H1 (cell line): ENCODE results near the gene NUTM1. TPM values are rescaled to one million over a fixed set of nuclear protein-coding genes. Genes with fewer than 3 reads are reported as not detected.
A peak's percentile ranks its signal among the peaks of the same experiment; 100 is the strongest.

Experiments used
- CTCF ChIA-PET: fragments of 300-600 bp; sonication (Branson Sonifier 250); formaldehyde crosslinking; loops from one replicate; lab custom pipeline; 2021; ENCODE audit not compliant: partially characterized antibody; lab: Charles Lee
- POLR2A ChIA-PET: fragments of 300-600 bp; sonication (Branson Sonifier 250); formaldehyde crosslinking; loops from one replicate; lab custom pipeline; 2021; ENCODE audit warnings: inconsistent platforms; ENCODE audit not compliant: partially characterized antibody; lab: Charles Lee
- DNase-seq, 2 experiments: peaks; one replicate each; pipeline versions ENCODE4 v3.0.0 to v3.0.0-alpha.2; 2010 to 2022; ENCODE audit warnings: low spot score in 2 of 2, low read depth in 1 of 2, mixed read lengths in 1 of 2
- FAIRE-seq: peaks from 2 replicates; lab custom pipeline; 2011; peaks lifted over from hg19 to GRCh38; lab: Jason Lieb, UNC
- H2AFZ ChIP-seq: 2 replicates; pipeline ENCODE4 v1.8.1; 2012; ENCODE audit warnings: low read length, inconsistent platforms
- H2AK5ac ChIP-seq: 2 replicates; pipeline ENCODE4 v1.6.1; 2013; ENCODE audit warnings: low read depth, low read length
- H2BK120ac ChIP-seq: replicated peaks from 2 replicates; pipeline ENCODE3; 2013; ENCODE audit warnings: low read depth, low read length, inconsistent platforms
- H2BK12ac ChIP-seq: 2 replicates; pipeline ENCODE4 v1.6.1; 2013; ENCODE audit warnings: low read depth, low read length
- H2BK15ac ChIP-seq: 2 replicates; pipeline ENCODE4 v1.6.1; 2013; ENCODE audit warnings: low read length
- H2BK20ac ChIP-seq: 2 replicates; pipeline ENCODE4 v1.6.1; 2013; ENCODE audit warnings: low read length
- H2BK5ac ChIP-seq: 2 replicates; pipeline ENCODE4 v1.6.1; 2013; ENCODE audit warnings: low read depth, low read length
- H3K14ac ChIP-seq: 2 replicates; pipeline ENCODE4 v1.6.1; 2013; ENCODE audit warnings: inconsistent platforms; ENCODE audit not compliant: insufficient read length
- H3K18ac ChIP-seq: 2 replicates; pipeline ENCODE4 v1.6.1; 2013; ENCODE audit warnings: low read length; ENCODE audit errors: extremely low read depth
- H3K23ac ChIP-seq: 2 replicates; pipeline ENCODE4 v1.6.1; 2013; ENCODE audit warnings: inconsistent platforms; ENCODE audit not compliant: insufficient read length
- H3K23me2 ChIP-seq: 2 replicates; pipeline ENCODE4 v1.6.1; 2013; ENCODE audit warnings: low read depth, low read length
- H3K27ac ChIP-seq: 2 replicates; pipeline ENCODE4 v1.6.1; 2011; ENCODE audit warnings: low read depth, low read length, inconsistent platforms
- H3K27me3 ChIP-seq, 4 experiments: replicated peaks in 1 of 4; 1 replicate in 1 of 4; 2 replicates in 3 of 4; pipeline versions ENCODE4 v1.6.1 to v1.8.1; 2011 to 2013; ENCODE audit warnings: low read length in 3 of 4, mild to moderate bottlenecking in 3 of 4, inconsistent platforms in 2 of 4, mixed read lengths in 2 of 4, moderate library complexity in 1 of 4; ENCODE audit not compliant: control insufficient read depth in 3 of 4, insufficient read depth in 3 of 4; ENCODE audit errors: extremely low read depth in 1 of 4
- H3K36me3 ChIP-seq, 4 experiments: 2 replicates each; pipeline versions ENCODE4 v1.6.1 to v1.8.1; 2011 to 2013; ENCODE audit warnings: mild to moderate bottlenecking in 4 of 4, low read length in 3 of 4, moderate library complexity in 2 of 4, control low read depth in 1 of 4, inconsistent platforms in 1 of 4; ENCODE audit not compliant: insufficient read depth in 4 of 4, control insufficient read depth in 2 of 4
- H3K4ac ChIP-seq: replicated peaks from 2 replicates; pipeline ENCODE3; 2013; ENCODE audit warnings: low read length, low read depth, mixed read lengths, inconsistent platforms; ENCODE audit not compliant: insufficient read length
- H3K4me1 ChIP-seq, 4 experiments: replicated peaks in 1 of 4; 1 replicate in 1 of 4; 2 replicates in 3 of 4; pipeline versions ENCODE4 v1.6.1 to v1.8.1; 2011 to 2013; ENCODE audit warnings: low read length in 3 of 4, inconsistent platforms in 2 of 4, mixed read lengths in 1 of 4; ENCODE audit not compliant: insufficient read depth in 4 of 4, control insufficient read depth in 3 of 4
- H3K4me2 ChIP-seq, 2 experiments: 2 replicates each; pipeline versions ENCODE4 v1.6.1 to v1.8.1; 2011 to 2013; ENCODE audit warnings: low read depth in 2 of 2, low read length in 2 of 2, control low read depth in 1 of 2, inconsistent platforms in 1 of 2, mild to moderate bottlenecking in 1 of 2; ENCODE audit not compliant: insufficient read depth in 1 of 2
- H3K4me3 ChIP-seq, 4 experiments: fragments of 200-600, 300-600 bp in 1 of 4; sonication (generic), shearing (Covaris generic), sonication (Bioruptor Twin) in 1 of 4; 2 replicates each; pipeline versions ENCODE4 v1.5.1 to v1.8.1; 2011 to 2016; ENCODE audit warnings: low read length in 4 of 4, low read depth in 3 of 4, control low read depth in 2 of 4, inconsistent platforms in 2 of 4, mild to moderate bottlenecking in 2 of 4, mixed read lengths in 1 of 4, moderate library complexity in 1 of 4; ENCODE audit not compliant: insufficient read depth in 2 of 4; ENCODE audit errors: extremely low read depth in 1 of 4
- H3K56ac ChIP-seq: replicated peaks from 2 replicates; pipeline ENCODE3; 2013; ENCODE audit warnings: low read depth, mild to moderate bottlenecking, mixed read lengths, low read length, inconsistent platforms; ENCODE audit not compliant: insufficient read length
- H3K79me1 ChIP-seq: 2 replicates; pipeline ENCODE4 v1.6.1; 2013; ENCODE audit warnings: low read depth, low read length, control low read depth
- H3K79me2 ChIP-seq, 2 experiments: 2 replicates each; pipeline versions ENCODE4 v1.6.1 to v1.8.1; 2012 to 2013; ENCODE audit warnings: low read length in 2 of 2, mild to moderate bottlenecking in 2 of 2, inconsistent platforms in 1 of 2; ENCODE audit not compliant: insufficient read depth in 2 of 2, control insufficient read depth in 1 of 2
- H3K9ac ChIP-seq, 4 experiments: replicated peaks in 1 of 4; 1 replicate in 1 of 4; 2 replicates in 3 of 4; pipeline versions ENCODE4 v1.6.1 to v1.8.1; 2011 to 2013; ENCODE audit warnings: low read depth in 3 of 4, low read length in 3 of 4, control low read depth in 2 of 4, mild to moderate bottlenecking in 2 of 4, moderate library complexity in 2 of 4, inconsistent platforms in 1 of 4; ENCODE audit errors: extremely low read depth in 1 of 4
- H3K9me3 ChIP-seq, 2 experiments: 2 replicates each; pipeline versions ENCODE4 v1.6.1 to v1.8.1; 2012 to 2013; ENCODE audit warnings: mild to moderate bottlenecking in 2 of 2, moderate library complexity in 2 of 2, control low read depth in 1 of 2, inconsistent platforms in 1 of 2, low read depth in 1 of 2, low read length in 1 of 2, mixed read lengths in 1 of 2; ENCODE audit not compliant: insufficient read depth in 2 of 2
- H4K20me1 ChIP-seq, 2 experiments: replicated peaks in 1 of 2; 2 replicates each; pipeline versions ENCODE3 to v1.8.1; 2011 to 2013; ENCODE audit warnings: inconsistent platforms in 2 of 2, low read length in 2 of 2, mild to moderate bottlenecking in 1 of 2; ENCODE audit not compliant: insufficient read depth in 2 of 2, control insufficient read depth in 1 of 2
- H4K5ac ChIP-seq: 2 replicates; pipeline ENCODE4 v1.6.1; 2013; ENCODE audit warnings: low read length, low read depth, mixed read lengths, inconsistent platforms; ENCODE audit not compliant: insufficient read length
- H4K8ac ChIP-seq: 2 replicates; pipeline ENCODE4 v1.8.0; 2013; ENCODE audit warnings: mild to moderate bottlenecking, moderate library complexity, low read length, inconsistent platforms; ENCODE audit not compliant: insufficient read depth; ENCODE audit errors: extremely low read depth
- H4K91ac ChIP-seq: replicated peaks from 2 replicates; pipeline ENCODE3; 2013; ENCODE audit warnings: low read length, mixed read lengths, inconsistent platforms; ENCODE audit not compliant: insufficient read length
- MAFK ChIP-seq: IDR thresholded peaks from 2 replicates; pipeline ENCODE4 v1.6.1; 2012; ENCODE audit warnings: low read depth, mild to moderate bottlenecking, improper control_type of control experiment, low read length
- POU5F1 ChIP-seq: IDR thresholded peaks from 2 replicates; pipeline ENCODE4 v1.6.1; 2011; ENCODE audit warnings: low read depth, mild to moderate bottlenecking, low read length, moderate library complexity
- RAD21 ChIP-seq, 2 experiments: IDR thresholded peaks in 1 of 2; conservative IDR thresholded peaks in 1 of 2; 2 replicates each; pipeline ENCODE4 v1.6.1; 2011; ENCODE audit warnings: low read depth in 2 of 2, low read length in 2 of 2, improper control_type of control experiment in 1 of 2, inconsistent platforms in 1 of 2, mild to moderate bottlenecking in 1 of 2, moderate library complexity in 1 of 2
- SIN3A ChIP-seq, 2 experiments: IDR thresholded peaks in 1 of 2; conservative IDR thresholded peaks in 1 of 2; 2 replicates each; pipeline ENCODE4 v1.6.1; 2011 to 2012; ENCODE audit warnings: low read length in 2 of 2, improper control_type of control experiment in 1 of 2, low read depth in 1 of 2, mild to moderate bottlenecking in 1 of 2
- YY1 ChIP-seq: IDR thresholded peaks from 2 replicates; pipeline ENCODE4 v1.6.1; 2011; ENCODE audit warnings: low read depth, mild to moderate bottlenecking, low read length
- WGBS, 2 experiments: shearing (Covaris generic) in 1 of 2; methylation state at CpG; one replicate each; pipeline versions ENCODE4 v1.1.6 to v1.1.7; 2013 to 2015; ENCODE audit warnings: low lambda C conversion rate in 2 of 2, mixed read lengths in 2 of 2, inconsistent platforms in 1 of 2, low coverage in 1 of 2, missing lambda C conversion rate in 1 of 2; ENCODE audit not compliant: insufficient replicate concordance in 2 of 2, insufficient coverage in 1 of 2, insufficient read length in 1 of 2; ENCODE audit errors: extremely low coverage in 1 of 2, missing lambda C conversion rate in 1 of 2; 5-methylcytosine and 5-hydroxymethylcytosine counted together
- polyA plus RNA-seq, 7 experiments: library from polyadenylated mRNA; depleted of rRNA in 3 of 7; stranded (reverse) in 5 of 7; unstranded in 2 of 7; fragments of >200 nt in 5 of 7; fragments of 200-250 nt in 2 of 7; gene quantifications; 1 replicate in 5 of 7; 2 replicates in 1 of 7; 4 replicates in 1 of 7; pipeline versions ENCODE4 v1.2.1 to v1.2.3, GENCODE V29; 2011 to 2013; ENCODE audit warnings: missing spikeins in 2 of 7, mixed read lengths in 2 of 7
- total RNA-seq: library from RNA; stranded (reverse); fragmentation: NEBNext Ultra II Directional; extraction: Animal tissue kit (Norgen Biotek cat#: 25700); gene quantifications from 2 replicates; pipeline ENCODE4 v1.2.1, GENCODE V29; 2021

The NUTM1 gene
- total and polyA plus RNA-seq, 2 of the 8 experiments (the other 6 are each of a cell fraction or from before 2014, with no cell fraction given) = 0.39 to 0.60 TPM

DNA sequence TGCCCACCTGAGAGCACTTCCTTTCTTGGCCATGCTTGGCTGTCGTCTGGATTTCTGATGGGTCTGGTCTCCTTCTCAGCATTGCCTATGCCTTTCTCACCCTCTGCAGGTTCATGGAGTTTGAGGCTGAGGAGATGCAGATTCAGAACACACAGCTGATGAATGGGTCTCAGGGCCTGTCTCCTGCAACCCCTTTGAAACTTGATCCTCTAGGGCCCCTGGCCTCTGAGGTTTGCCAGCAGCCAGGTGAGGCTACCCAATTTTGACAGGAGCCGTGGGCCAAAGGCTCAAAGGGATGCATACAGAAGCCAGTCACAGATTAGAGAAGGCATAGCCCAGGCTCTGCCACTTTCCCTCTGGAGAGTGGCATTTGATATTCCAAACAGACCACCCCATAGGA is 10.5 kb downstream of the NUTM1 start:
- Histone ChIP-seq H2BK5ac (no peak overlapping the region), H3K27ac (no peak overlapping the region), H2AK5ac (no peak overlapping the region), H3K79me1 (no peaks in the 10 kb centered on the region), H2BK120ac (no peak overlapping the region), H3K36me3 (peaks cover 0 to 21% (median 12%) of the 10 kb centered on the region in 4 experiments; a peak in 6 of 8 replicates), H2BK20ac (no peak overlapping the region), H3K56ac (no peak overlapping the region), H3K9ac (no peak overlapping the region), H3K9me3 (no peaks in the 10 kb centered on the region), H4K91ac (no peak overlapping the region), H3K18ac (no peak overlapping the region)
- peak; percentile 39 for FAIRE-seq
- ChIA-PET CTCF (interaction anchor here (2.0 to 2.3 kb wide), 3 partner anchors 8 to 244 kb away, joined by 6 to 7 read pairs (median 6); partner anchors contain the start of genes NOP10 and NUTM1), POLR2A (interaction anchor here (1.2 to 3.5 kb wide), 3 partner anchors 10 to 23 kb away, joined by 3 to 23 read pairs (median 8); partner anchors contain the start of genes LPCAT4, NOP10 and NUTM1)
- no peak for TF ChIP-seq POU5F1
- TF ChIP-seq RAD21 (IDR thresholded peaks at IDR 0.05 in 1 of 2, conservative IDR thresholded peaks at IDR 0.05 in 1 of 2; ENCODE audit: low read depth in 2 of 2, low read length in 2 of 2) = 0 out of 4 replicates have a peak, but pooled peaks of 1 of the 2 experiments have one; percentile 5
- TF ChIP-seq SIN3A (conservative IDR thresholded peaks at IDR 0.05 in 1 of 2, IDR thresholded peaks at IDR 0.05 in 1 of 2; ENCODE audit: low read depth in 1 of 2, low read length in 2 of 2) = peak in 1 of 2 experiments; percentile 61; a peak in 1 of 4 replicates
- no peak for TF ChIP-seq YY1
- no peak for TF ChIP-seq MAFK
- TF ChIP-seq, all 59 proteins: peak for 2
- no peak overlapping the region for H2BK15ac ChIP-seq
- H4K8ac ChIP-seq = no peak overlapping the region
- DNase-seq = no peak
- no peaks in the 10 kb centered on the region for H3K23me2 ChIP-seq
- H3K4ac ChIP-seq = no peak overlapping the region
- peaks cover 0 to 4% of the 10 kb centered on the region in 2 experiments for H4K20me1 ChIP-seq
- no peaks in the 10 kb centered on the region for H3K79me2 ChIP-seq
- no peak overlapping the region for H3K14ac ChIP-seq
- H3K4me1 ChIP-seq = peaks cover 2 to 8% (median 5%) of the 10 kb centered on the region in 4 experiments; a peak in 5 of 7 replicates
- H2BK12ac ChIP-seq = no peak overlapping the region
- no peak overlapping the region for H4K5ac ChIP-seq
- H3K23ac ChIP-seq = no peak overlapping the region
- 72% methylated on average over 2 of the region's 2 CpGs; no CpG with 5 or more reads in 1 of the 2 experiments for WGBS, 2 experiments
- H3K4me2 ChIP-seq = 0 out of 4 replicates have a peak overlapping the region, but pooled peaks of 1 of the 2 experiments have one; percentile 3
- H3K27me3 ChIP-seq = no peaks in the 10 kb centered on the region
- H3K4me3 ChIP-seq = no peak overlapping the region
- H2AFZ ChIP-seq = no peak overlapping the region
